Measurements from ENCODE around the gene SNAP25.
A peak's percentile ranks its signal among the peaks of the same experiment; 100 is the strongest.

SNAP25 gene

DNA sequence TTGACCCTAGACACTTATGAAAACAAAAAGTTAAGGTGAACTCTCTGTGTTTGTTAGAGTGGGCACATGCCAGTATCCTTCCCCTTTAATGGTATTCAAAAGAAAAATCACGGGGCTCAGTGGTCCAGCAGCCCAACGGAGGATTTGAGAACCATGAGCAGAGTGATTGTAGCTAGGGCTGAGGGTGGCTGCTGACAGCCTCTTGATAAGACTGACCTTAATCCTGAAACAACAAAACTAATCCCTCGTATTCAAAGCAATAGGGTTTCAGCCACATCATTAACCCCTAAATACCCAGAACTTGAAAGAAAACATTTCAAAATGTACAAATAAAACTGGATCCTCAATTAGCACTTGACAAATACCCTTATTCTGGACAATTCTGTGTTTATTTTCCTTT, 95.1 kb downstream of the SNAP25 start:
- H3K4me3 ChIP-seq (ENCODE audit: low read depth, low read length): peak overlapping the region; percentile 34
- TF ChIP-seq, protein P1, sequence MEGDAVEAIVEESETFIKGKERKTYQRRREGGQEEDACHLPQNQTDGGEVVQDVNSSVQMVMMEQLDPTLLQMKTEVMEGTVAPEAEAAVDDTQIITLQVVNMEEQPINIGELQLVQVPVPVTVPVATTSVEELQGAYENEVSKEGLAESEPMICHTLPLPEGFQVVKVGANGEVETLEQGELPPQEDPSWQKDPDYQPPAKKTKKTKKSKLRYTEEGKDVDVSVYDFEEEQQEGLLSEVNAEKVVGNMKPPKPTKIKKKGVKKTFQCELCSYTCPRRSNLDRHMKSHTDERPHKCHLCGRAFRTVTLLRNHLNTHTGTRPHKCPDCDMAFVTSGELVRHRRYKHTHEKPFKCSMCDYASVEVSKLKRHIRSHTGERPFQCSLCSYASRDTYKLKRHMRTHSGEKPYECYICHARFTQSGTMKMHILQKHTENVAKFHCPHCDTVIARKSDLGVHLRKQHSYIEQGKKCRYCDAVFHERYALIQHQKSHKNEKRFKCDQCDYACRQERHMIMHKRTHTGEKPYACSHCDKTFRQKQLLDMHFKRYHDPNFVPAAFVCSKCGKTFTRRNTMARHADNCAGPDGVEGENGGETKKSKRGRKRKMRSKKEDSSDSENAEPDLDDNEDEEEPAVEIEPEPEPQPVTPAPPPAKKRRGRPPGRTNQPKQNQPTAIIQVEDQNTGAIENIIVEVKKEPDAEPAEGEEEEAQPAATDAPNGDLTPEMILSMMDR (IDR thresholded peaks at IDR 0.05; ENCODE audit: low read depth, low read length): no peak

DNA sequence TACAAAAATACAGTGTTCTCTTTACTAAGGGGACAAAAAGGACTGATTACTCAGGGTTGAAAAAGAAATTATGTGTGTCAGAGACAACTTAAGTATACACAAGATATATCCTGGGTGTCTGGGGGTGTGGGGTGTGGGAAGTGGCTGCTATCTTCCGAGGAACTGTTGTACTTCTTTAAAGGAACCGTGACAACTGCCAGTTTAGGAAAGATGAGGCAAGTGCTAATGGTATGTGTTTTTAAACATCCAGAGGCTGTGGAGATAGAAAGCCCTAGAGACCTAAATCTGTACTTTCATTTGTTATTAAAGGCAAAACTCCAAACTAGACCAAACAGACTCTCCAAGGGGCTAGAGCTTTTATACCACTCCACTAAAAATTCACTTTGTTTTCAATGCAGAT, 95.6 kb downstream of the SNAP25 start:
- H3K4me3 ChIP-seq (ENCODE audit: low read depth, low read length): peak overlapping the region; percentile 34
- TF ChIP-seq, protein P1 (IDR thresholded peaks at IDR 0.05; ENCODE audit: low read depth, low read length): no peak

DNA sequence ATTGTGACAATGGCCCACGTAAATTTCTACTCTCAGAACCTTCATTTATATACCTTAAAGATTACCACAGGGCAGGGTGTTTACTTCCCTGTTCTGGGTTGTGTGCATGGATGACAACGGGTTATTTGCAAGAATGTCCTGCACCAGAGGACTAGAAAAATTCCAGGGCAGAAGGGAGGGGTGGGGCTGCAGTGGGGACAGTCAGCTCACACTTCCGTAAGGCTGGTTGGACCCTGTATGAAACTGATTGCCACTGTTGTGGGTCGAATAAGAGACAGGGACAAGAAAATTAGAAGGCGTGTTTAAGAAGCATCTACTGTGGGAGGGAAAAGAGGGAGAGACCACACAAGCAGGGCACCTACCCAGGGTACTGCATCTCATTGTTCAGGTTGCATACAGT, 96.5 kb downstream of the SNAP25 start:
- no peak overlapping the region for H3K4me3 ChIP-seq (ENCODE audit: low read depth, low read length)

DNA sequence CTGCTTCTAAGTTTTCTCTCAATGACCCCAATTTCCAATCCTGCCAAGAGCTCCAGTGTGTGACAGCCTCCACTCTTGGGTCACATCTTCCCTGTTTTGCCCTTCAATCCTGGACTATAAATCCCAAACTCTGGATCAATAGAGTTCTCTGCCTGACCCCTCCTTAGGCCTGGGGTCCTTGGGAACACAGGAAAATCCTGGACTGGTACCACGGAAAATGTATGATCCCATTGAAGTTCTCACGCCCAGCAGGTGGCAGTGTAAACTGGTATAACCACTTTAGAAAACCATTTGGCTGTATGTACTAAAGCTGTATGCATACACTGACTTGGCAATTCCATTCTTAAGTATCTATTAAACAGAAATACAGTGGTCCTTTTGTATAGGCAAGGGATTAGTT, 98.0 kb downstream of the SNAP25 start:
- TF ChIP-seq, protein P1 (IDR thresholded peaks at IDR 0.05; ENCODE audit: low read depth, low read length): peak; percentile 4; the same call in 1 of the 2 replicates
- no peak overlapping the region for H3K4me3 ChIP-seq (ENCODE audit: low read depth, low read length)

More for the DNA sequence above, 96.5 kb downstream of the SNAP25 start:
- TF ChIP-seq, protein P1 (IDR thresholded peaks at IDR 0.05; ENCODE audit: low read depth, low read length): no peak

DNA sequence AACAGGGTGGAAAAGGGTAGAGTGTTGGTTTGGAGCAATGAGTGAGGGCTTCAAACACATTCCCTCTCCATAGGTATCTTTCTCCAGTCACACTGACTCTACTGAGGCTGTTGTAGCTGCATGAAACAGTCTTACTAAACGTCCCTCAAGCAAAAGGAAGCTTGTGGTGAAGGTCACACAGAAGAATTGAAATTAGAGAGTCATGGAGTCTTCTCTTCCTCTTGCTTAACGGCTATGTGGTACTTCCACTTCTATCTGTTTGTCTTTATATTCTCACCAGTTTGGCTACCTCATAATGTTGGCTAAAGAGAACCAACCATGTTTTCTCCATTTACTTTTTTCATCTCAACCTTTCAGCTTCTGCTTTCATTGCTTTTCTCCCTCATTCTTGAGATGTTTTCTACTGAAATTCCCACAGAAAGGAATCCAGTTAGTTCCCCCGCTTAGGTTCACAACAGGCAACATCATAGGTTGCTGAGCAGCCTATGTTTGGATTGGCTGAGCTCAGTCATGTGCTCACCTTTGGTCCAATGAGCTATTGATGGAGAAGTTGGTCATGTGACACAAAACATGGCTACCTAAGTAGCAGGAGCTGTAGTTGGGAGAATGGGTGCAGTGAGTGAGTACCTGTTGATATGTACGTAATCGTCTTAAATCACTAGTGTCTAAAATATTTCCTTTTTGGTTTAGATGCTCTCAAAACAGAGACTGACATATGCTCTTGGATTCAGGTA, 99.8 kb downstream of the SNAP25 start:
- H3K4me3 ChIP-seq (ENCODE audit: low read depth, low read length): no peak overlapping the region
- TF ChIP-seq, protein P1 (IDR thresholded peaks at IDR 0.05; ENCODE audit: low read depth, low read length): no peak

DNA sequence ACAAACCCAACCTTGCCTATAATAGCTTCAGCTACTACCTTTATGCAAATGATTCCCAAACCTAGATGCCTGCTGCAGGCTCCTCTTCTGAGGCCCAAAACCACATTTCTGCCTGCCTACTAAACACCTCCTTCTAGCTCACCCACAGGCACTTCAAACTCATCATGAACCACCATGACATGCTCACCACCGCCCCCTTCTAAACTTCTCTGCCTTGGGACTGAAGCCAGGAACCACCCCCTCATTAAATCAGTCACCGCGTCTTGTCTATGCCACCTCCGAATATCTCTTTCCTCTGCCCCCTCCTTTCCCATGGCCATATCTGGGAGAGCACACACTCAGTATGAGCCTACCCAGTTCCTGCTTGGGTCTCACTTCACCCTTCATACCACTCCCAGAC, 101.2 kb downstream of the SNAP25 start:
- H3K4me3 ChIP-seq (ENCODE audit: low read depth, low read length): no peak overlapping the region
- TF ChIP-seq, protein P1 (IDR thresholded peaks at IDR 0.05; ENCODE audit: low read depth, low read length): no peak

DNA sequence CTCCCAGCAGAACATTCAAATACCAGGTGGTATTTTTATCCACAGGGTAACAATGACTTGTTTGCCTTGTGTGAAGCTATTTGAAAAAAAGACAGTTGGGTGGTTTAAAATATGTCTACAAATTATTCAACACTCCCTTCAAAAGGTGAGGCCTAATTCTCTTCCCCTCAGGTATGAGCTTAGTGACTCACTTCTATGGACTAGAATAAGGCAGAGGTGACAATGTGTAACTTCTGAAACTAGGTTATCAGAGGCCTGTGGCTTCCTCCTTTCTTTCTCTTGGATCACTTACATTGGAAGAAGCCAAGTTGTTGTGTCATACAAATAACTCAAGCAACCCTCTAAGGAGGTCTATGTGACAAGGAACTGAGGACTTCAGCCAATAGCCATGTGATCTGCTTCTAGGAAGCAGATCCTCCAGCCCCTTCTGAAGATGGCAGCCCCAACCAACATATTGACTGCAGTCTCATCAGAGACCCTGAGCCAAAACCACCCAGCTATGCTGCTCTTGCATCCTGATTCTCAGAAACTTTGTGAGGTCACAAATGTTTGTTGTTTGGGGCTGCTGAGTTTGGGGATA, 102.6 kb downstream of the SNAP25 start:
- TF ChIP-seq, protein P1 (IDR thresholded peaks at IDR 0.05; ENCODE audit: low read depth, low read length): no peak
- H3K4me3 ChIP-seq (ENCODE audit: low read depth, low read length): no peak overlapping the region

All from WI38 (cell line).